ENCODE data around the gene GRM1.

Gene GRM1

GRCh38 chr6:146028851-146029572, at the start of gene GRM1:
TSS of gene GRM1 (plus strand) at chr6:146029062. CDS start at chr6:146029518, 456 bp downstream.
- in situ Hi-C loops (cut with HindIII; ENCODE audit: low sequenced_read_pairs) = no loop called here

DNA sequence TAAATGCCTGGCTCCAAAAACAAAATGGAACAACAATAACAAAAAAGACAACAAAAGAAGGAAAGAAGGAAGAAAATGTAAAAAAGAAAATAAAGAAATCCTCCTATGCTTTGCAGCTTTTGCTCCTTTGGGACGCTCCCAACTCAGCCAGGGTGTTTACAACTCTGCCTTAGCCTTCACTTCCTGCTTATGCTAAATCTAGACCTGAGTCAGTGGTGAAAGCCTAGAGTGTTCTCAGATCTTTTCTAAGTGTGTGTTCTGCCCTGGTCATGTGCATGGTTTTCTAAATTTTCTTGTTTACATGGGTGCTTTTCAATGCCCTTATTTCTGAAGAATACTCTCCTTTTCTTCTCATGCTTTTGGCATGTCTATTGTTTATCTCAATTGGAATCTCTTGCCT, 19.5 kb upstream of the GRM1 start:
- in situ Hi-C loops (cut with HindIII; ENCODE audit: low sequenced_read_pairs) = no loop called here

DNA sequence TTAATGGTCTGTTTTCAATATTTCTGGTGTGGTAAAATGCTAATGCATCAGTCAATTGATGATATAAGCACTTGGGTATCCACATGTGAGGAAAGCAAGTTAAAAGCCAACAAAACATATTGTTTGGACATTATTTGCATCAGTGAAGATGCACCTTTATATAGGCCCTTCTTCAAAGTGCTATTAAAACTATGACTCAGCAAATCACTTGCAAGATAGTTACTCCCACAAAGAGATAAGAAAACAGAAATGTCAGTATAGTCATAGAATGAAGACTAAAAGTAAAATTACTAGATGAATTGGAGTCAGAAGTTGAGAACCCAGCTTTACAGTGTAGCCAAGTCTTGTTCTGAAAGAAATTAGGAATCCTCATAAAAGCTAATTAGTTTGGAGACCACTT, 14.6 kb upstream of the GRM1 start:
- in situ Hi-C loops (cut with HindIII; ENCODE audit: low sequenced_read_pairs) = no loop called here

- in situ Hi-C loops (cut with HindIII; ENCODE audit: low sequenced_read_pairs) = no loop called here
Measured at GRCh38 chr6:146017672-146018071, 11.2 kb upstream of the GRM1 start.

DNA sequence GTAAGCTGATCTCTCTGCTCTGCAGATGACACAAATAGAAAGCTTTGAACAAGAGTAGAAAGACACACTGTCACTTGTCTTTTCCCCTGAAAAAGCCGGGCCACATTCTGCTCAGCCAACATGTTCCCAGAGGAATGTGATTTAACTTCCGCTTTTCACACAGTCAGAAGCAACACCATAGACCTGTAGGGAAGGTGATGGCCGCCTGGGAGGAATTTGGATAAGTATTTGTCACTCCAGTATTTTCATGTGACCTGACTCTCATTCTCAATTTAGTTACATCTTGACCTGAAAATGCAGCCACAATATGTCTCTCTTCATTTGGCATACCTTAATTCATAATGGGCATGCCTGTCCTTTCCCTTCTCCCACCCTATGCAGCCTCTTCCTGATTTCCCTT, 2.0 kb upstream of the GRM1 start:
- in situ Hi-C loops (cut with HindIII; ENCODE audit: low sequenced_read_pairs) = no loop called here

DNA sequence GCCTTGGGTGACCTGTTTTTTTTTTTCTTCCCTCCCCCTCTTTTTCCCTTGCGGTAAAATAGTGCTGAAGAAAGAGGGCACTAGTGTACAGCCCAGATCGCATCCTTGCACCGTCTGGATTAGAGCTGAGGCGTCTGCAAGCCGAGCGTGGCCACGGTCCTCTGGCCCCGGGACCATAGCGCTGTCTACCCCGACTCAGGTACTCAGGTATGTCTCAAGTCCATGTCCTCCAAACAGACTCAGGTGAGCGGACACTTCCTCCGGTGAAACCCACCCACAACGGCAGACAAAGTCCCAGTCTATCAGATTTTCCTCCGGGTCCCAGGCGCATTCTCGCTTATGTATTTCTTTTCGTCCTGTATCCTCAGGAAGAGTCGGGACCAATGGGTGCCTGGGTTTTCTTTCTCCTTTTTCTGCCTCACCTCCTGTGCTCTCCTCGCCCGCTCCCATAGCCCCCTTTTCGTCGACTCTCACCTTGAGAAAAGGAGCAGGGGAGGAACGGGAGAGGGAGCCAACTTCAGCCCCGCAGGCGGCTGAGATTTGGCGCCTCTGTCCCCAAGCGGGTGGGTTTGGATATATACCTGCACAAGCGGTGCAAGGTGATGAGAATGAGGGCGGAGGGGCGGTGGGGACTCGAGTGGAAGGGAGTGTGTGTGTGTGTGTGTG, 1.1 kb upstream of the GRM1 start:
- in situ Hi-C loops (cut with HindIII; ENCODE audit: low sequenced_read_pairs) = no loop called here

GRCh38 chr6:146028252-146028795, 538 bp upstream of the GRM1 start:
- in situ Hi-C loops (cut with HindIII; ENCODE audit: low sequenced_read_pairs) = no loop called here

DNA sequence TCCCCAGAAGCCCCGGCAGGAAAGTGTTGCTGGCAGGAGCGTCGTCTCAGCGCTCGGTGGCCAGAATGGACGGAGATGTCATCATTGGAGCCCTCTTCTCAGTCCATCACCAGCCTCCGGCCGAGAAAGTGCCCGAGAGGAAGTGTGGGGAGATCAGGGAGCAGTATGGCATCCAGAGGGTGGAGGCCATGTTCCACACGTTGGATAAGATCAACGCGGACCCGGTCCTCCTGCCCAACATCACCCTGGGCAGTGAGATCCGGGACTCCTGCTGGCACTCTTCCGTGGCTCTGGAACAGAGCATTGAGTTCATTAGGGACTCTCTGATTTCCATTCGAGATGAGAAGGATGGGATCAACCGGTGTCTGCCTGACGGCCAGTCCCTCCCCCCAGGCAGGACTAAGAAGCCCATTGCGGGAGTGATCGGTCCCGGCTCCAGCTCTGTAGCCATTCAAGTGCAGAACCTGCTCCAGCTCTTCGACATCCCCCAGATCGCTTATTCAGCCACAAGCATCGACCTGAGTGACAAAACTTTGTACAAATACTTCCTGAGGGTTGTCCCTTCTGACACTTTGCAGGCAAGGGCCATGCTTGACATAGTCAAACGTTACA, 817 bp downstream of the GRM1 start:
- in situ Hi-C loops (cut with HindIII; ENCODE audit: low sequenced_read_pairs) = no loop called here

- in situ Hi-C loops (cut with HindIII; ENCODE audit: low sequenced_read_pairs) = no loop called here
Measured at GRCh38 chr6:146032387-146032786, 3.5 kb downstream of the GRM1 start.

DNA sequence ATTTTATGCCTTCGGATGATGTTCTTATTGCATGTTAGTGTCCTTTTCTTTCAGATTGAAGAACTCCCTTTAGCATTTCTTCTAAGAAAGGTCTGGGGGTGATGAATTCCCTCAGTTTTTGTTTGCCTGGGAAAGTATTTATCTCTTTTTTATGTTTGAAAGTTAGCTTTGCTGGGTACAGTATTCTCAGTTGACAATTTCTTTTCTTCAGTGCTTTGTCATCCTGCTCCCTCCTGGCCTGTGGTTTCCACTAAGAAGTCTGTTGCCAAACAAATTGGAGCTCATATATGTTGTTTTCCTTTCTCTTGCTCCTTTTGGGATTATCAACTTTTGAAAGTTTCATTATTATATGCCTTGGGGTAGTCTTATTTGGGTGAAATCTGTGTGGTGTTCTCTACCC, 11.5 kb downstream of the GRM1 start:
- in situ Hi-C loops (cut with HindIII; ENCODE audit: low sequenced_read_pairs) = no loop called here

GRCh38 chr6:146041282-146041681, 12.4 kb downstream of the GRM1 start:
- in situ Hi-C loops (cut with HindIII; ENCODE audit: low sequenced_read_pairs) = no loop called here

- in situ Hi-C loops (cut with HindIII; ENCODE audit: low sequenced_read_pairs) = no loop called here
Measured at GRCh38 chr6:146047371-146047770, 18.5 kb downstream of the GRM1 start.

DNA sequence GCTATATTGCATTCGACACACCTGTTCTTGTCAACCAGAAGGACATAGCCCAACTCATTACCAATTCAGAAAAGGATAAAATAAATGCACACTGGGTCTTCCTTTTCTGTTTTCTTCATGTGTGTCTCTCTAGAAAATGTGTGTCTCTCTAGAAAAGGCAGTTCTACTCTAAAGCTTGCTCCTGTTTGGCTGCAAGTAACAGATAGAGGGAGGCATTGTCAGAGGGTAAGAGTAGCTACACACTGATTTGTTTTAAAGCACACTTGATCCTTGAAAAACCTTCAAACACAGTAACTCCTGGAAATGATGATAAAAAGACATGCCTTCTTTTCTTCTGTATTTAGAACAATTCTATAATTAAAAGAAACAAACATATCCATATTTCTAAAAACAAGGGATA, 21.3 kb downstream of the GRM1 start:
- in situ Hi-C loops (cut with HindIII; ENCODE audit: low sequenced_read_pairs) = no loop called here

- in situ Hi-C loops (cut with HindIII; ENCODE audit: low sequenced_read_pairs) = no loop called here
Measured at GRCh38 chr6:146056506-146056905, 27.6 kb downstream of the GRM1 start.

GRCh38 chr6:146065690-146066089, 36.8 kb downstream of the GRM1 start:
- in situ Hi-C loops (cut with HindIII; ENCODE audit: low sequenced_read_pairs) = no loop called here

DNA sequence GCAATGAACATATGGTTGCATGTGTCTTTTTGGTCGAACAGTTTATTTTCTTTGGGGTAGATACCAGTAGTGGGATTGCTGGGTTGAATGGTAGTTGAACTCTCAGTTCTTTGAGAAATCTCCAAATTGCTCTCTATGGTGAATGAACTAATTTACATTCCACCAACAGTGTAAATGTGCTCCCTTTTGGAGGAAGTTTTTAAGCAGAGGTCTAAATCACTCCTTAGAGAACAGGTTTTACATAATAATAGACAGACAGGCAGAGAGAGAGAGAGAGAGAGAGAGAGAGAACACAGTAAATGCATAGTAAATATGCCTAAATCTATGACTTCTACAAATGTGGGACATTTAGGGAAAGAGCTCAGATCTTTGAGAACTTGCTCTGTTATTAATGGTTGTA, 37.6 kb downstream of the GRM1 start:
- in situ Hi-C loops (cut with HindIII; ENCODE audit: low sequenced_read_pairs) = no loop called here

DNA sequence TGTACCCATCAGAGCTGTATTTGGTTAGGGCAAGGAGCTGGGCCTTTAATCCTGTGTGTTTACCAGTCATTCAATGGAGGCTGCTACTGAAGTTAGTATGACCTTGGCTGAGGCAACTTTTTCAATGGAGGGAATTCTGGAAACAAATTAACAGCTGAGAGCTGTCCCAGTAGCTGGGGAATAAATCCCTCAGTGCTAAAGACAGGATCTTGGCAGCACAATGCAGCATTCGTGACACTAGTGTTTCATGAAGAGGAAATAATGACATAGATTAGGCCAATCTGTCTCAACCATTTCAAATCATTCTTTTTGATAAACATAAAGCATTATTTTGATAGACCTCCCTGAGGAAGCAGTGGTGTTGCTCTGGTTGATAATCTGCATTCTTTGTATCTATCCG, 42.9 kb downstream of the GRM1 start:
- in situ Hi-C loops (cut with HindIII; ENCODE audit: low sequenced_read_pairs) = no loop called here

DNA sequence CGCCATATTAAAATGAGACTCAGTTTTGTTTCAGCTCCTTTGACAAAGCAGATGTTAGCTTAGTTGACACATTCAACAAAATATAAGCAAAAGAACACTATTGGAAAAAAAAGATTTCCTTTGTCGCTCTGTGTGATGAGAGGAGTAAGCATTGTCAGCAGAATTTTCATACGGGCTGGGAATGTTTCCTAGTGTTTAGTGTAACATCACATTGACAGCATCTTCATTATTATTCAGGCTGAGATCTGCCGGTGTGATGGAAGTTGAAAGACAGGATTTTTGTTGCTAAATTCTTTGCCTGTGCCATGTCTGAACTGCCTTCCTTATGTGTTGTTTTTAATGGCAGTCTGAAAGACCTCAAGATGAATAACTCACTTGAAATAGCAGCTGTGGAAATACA, 49.1 kb downstream of the GRM1 start:
- in situ Hi-C loops (cut with HindIII; ENCODE audit: low sequenced_read_pairs) = no loop called here

DNA sequence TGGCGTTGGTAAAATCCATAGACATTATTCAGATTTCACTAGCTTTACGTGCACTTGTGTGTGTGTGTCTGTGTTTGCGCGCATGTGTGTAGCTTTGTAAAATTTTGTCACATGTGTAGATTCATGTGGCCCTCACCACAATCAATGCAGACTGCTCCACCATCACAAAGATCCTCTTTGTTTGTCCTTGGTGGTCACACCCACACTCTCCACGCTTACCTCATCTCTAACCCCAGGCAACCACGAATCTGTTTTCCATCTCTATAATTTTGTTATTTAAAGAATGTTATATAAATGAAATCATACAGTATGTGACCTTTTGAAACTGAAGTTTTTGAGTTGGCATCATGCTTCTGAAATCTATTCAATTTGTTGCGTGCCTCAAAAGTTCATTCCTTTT, 58.5 kb downstream of the GRM1 start:
- in situ Hi-C loops (cut with HindIII; ENCODE audit: low sequenced_read_pairs) = no loop called here

GRCh38 chr6:146090474-146090873, 61.6 kb downstream of the GRM1 start:
- in situ Hi-C loops (cut with HindIII; ENCODE audit: low sequenced_read_pairs) = no loop called here

DNA sequence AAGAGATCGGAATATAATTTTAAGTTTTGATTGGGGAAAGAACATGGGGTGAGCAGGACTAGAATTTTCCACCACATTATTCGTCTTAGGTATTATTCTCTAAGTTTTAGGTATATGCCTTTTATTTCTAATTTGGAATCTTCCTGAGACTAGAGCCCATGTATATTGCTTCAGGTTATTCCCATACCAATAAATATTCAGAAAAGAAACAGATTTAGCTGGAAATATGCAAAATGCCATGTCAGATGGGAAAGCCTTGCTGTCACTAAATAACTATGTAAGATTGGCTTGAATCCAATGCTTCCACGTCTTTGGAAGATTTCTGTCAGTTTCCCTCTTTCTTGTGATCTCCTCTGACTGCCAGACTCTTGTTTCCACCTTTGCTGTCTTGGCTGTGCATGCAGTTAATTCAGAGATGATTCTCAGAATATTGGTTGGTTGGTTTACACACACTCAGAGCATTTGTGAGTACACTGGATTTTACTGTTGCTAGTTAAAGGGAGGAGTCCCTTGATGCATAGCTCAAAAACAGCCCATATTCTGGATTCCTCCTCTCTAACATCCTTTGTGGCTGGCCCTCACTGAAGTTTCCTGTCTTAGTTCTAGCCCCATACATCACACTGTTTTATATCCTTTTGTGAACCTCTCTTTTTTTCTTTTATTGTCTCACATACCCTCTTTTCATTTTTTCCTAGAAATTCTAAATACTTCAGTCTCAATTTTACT, 64.3 kb downstream of the GRM1 start:
- in situ Hi-C loops (cut with HindIII; ENCODE audit: low sequenced_read_pairs) = no loop called here
